GM21576 (cell line): ENCODE results near the gene KIZ.
"Not testable (repeated sequence)": the region's sequence is repeated elsewhere in the genome, so short reads cannot be mapped to it uniquely, and the experiment has no call there.

Experiments
- ATAC-seq: cut with Tn5 transposase; IDR thresholded peaks from one replicate; pipeline ENCODE4 v1.9.1; 2021; ENCODE audit warnings: mild to moderate bottlenecking, moderate library complexity; ENCODE audit not compliant: unreplicated experiment

Gene KIZ

GRCh38 chr20:21224217-21224616 lies 98.3 kb downstream of the KIZ start:
- ATAC-seq = no peak

DNA sequence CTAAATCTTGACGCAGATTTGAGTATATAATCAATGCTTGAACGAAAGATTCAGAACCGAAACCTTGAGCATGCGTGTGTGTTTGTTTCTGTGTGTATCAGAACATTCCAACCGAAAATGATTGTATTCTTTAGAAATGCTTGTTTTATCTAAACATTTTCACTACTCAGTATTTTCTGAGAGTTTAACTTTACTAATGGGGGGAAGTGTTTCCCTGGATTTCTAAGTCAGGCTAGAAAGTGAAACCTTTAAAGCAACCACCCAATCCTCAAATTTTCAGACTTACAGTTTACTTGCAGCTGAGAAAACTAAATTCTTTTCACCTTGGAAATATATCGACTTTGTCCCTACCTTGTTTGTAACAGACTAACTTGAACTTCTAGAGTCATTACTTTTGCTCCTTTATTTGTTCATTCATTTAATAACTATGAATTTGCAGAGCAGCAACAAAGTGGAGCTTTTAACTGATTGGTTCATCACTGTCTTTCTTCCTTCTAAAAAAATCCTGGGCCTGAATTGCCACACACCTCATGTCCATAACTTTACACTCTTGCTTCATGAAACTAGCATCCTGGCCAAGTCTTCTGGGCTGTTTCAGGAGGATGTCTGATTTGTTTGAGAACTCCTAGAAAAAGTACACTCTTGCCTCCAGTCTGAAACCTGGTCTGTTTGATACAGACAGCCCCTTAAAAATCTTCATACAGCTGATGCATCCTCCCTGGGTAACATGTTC lies 99.5 kb downstream of the KIZ start:
- ATAC-seq = no peak

- ATAC-seq = peak; percentile 82
These were observed 102.6 kb downstream of the KIZ start for GRCh38 chr20:21228511-21228910.

GRCh38 chr20:21229163-21229562 lies 103.3 kb downstream of the KIZ start:
- no peak for ATAC-seq

DNA sequence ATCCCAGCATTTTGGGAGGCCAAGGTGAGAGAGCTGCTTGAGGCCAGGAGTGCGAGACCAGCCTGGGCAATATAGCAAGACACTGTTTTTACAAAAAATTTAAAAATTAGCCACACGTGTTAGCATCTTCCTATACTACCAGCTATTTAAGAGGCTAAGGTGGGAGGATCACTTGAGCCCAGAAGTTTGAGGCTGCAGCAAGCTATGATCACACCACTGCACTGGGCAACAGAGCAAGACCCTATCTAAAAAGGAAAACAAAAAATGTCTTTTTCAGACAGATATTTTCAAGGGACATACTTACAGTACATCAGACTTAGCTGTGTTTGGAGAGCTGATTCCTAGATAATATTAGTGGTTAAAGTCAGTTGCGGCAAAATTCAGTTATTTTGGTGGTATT lies 104.3 kb downstream of the KIZ start:
- no peak for ATAC-seq

DNA sequence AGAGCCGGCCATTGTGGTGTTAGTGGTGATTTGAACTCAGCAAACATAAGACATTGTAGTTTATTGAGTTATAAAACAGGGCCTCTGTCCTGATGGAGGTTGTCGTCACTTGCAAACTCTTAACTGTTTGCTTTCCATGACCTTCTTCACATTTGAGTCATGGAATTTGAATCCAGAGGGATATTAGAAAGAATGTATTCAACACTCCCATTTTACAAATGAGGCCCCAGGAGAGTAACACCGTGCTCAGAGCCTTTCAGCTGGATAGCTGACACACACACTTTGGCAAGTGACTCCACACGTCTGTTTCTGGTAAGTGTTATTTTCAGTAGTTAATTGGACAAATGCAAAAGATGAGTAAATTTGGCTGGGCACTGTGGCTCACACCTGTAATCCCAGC lies 104.8 kb downstream of the KIZ start:
- ATAC-seq = no peak

DNA sequence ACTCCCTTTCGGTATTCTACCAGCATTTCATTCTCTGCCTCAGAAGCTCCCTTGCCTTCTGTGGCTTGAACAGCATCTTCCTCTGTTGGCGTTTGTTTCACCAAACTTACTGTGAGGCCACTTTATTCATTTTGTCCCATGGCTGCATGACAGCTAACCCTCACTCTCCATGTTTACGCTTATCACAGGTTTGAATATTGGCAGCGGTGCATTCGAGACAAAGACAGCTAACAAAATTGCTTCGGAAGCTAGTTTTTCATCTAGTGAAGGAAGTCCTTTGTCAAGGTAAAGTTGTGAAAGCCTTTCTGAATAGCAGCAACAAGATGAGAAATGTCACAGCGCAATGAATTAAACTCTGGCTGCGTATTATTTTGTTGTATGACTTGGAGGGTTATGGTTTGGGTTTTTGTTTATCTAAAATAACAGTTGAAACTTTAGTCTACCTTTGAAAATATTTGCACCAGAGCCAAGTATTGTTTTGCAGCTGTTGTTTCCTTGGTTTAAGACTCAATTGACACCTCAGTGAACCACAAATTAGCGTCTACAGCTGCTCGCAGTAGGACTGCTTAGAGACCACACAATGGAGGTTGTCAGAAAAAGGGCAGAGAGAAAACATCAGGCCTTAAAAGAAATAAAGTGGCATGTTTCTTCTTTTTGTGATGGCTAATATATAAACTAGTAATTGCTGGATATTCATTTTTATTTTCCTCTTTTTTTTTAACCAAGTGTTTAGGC lies 106.8 kb downstream of the KIZ start:
- ATAC-seq = no peak

- ATAC-seq = no peak
These were observed 108.4 kb downstream of the KIZ start for GRCh38 chr20:21234324-21234723.

DNA sequence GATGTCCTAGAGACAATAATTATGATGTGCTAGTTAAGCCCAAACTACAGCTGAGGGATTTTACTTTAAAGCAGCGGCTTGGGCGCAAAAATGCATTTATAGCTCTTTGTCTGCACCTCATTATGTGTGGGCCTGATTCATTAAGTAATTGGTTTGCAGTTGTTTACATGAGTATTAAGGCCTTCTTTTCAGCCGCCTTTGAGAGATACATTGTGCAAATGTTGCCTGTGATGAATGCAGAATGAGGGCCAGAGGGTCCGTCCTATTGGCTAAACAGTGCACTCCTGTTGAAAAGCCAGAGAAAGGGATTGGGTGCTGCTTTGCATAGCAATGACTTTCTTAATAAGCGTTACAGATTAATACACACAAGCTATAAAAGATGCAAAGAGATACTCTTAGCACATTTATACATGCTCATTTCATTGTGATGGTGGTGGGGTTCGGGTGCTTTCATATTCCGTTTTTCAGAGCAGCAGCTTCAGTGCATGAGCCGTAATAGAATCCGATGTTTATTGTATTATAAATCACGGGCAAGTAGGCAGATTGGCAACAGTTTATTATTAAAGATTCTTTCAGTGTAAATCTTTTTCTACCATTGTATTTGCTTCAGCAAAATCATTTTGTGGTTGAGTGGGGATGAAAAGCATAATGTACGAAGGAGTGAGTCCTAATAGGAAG lies 109.1 kb downstream of the KIZ start:
- no peak for ATAC-seq

DNA sequence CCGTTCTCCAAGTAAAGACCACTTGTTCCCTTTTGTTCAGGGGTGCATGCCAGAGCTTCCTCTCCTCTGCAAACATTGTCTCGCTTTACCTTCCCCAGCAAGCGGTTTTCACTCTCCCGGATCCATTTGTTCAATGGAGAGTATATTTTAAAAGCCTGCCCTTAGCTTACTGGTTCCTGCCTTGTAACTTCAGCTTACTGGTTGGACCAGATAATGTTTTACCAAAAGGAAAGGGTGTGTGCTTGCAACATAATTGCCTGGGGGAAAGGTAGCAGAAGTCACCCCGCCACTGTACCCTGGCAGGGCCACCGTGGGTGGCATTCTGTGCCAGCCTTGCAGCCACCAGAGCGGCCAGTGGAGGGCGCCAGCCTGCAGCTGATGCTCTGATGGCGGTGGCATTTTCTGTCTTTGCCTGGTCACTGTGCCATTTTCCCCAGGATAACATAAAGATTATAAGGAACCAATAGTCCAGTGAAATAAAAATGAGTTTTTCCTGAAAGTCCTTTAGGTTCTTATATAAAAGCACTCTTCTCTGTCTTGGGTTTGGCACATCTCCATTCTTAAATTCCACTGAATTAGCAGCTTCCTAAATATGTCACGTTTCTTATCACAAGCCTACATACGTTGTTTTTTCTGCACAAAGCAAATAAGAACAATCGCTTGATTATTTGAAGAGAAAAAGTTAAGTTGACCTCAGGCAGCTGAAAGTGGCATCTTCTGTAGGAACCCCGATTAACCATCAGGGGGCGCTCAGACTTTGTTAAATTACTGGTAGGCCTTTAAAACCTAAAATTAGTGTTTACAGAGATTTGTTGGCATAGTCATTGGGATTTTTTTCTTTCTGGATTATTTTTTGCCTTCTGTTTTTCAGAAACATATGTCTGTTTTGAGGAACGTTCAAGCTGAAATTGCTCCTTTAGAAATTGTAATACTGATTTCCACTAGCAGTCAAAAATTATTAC lies 109.9 kb downstream of the KIZ start:
- peak; percentile 60 for ATAC-seq

GRCh38 chr20:21237956-21238799 lies 112.3 kb downstream of the KIZ start:
- ATAC-seq = no peak

GRCh38 chr20:21238818-21239536 lies 113.1 kb downstream of the KIZ start:
- no peak for ATAC-seq

DNA sequence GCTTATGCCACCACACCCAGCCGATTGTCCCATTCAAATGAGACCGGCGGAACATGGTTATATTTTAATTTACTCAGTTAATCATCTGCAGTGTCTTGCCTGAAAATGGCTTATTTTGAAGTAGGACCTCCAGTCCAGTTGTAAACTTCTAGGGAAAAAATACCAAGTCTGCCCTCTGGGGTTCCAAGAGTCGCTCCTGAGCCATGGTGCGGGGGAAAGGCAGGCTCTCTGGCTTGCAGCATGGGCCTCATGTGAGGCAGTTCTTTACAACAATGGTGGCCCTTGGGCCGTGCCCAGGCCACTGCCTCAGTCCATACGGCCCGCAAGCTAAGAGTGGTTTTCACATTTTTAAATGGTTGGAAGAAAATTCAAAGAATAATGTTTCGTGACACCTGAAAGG lies 114.5 kb downstream of the KIZ start:
- ATAC-seq = no peak

DNA sequence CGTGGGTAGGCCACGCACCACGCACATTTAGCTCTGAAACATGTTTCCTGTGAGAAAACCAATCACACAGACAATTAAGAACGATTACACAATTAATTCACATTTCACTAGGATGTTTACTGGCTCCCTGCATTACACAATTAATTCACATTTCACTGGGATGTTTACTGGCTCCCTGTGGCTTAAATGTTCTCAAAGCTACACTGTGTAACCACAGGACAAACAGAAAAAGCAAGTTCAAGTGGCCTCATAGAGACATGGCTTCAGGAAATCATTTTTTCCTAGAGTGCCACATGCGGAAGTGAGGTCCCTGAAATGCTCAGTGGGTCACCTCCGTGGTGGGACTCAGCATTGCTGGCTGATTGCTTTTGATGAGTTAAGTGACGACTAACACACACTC lies 115.5 kb downstream of the KIZ start:
- no peak for ATAC-seq

- no peak for ATAC-seq
These were observed 117.9 kb downstream of the KIZ start for GRCh38 chr20:21243811-21244210.

- no peak for ATAC-seq
These were observed 118.9 kb downstream of the KIZ start for GRCh38 chr20:21244808-21245207.

- no peak for ATAC-seq
These were observed 120.3 kb downstream of the KIZ start for GRCh38 chr20:21246161-21246560.

- ATAC-seq = not testable (repeated sequence)
These were observed 121.8 kb downstream of the KIZ start for GRCh38 chr20:21247603-21248095.

- no peak for ATAC-seq
These were observed 125.4 kb downstream of the KIZ start for GRCh38 chr20:21251278-21251677.
